DOHH2 (cell line): ENCODE measurements around the gene TBC1D24.
A peak's percentile ranks its signal among the peaks of the same experiment; 100 is the strongest.

Source experiments
- H3F3A ChIP-seq: fragments of 200-600 bp; sonication (generic), shearing (Covaris generic); 2 replicates; pipeline ENCODE4 v1.6.0; 2016; ENCODE audit warnings: antibody characterized with exemption, mild to moderate bottlenecking; ENCODE audit not compliant: control insufficient read depth, insufficient read depth
- H3K27ac ChIP-seq: fragments of 200-600 bp; sonication (generic); 2 replicates; pipeline ENCODE4 v1.5.1; 2014; ENCODE audit warnings: low read depth, mild to moderate bottlenecking, low read length, moderate library complexity
- H3K27me3 ChIP-seq: fragments of 200-600 bp; sonication (generic); 2 replicates; pipeline ENCODE4 v1.6.1; 2014; ENCODE audit warnings: mild to moderate bottlenecking, low read length, mixed read lengths; ENCODE audit not compliant: control insufficient read depth
- H3K36me3 ChIP-seq: fragments of 200-600 bp; sonication (generic); 2 replicates; pipeline ENCODE4 v1.6.1; 2014; ENCODE audit warnings: mild to moderate bottlenecking, low read length, moderate library complexity, mixed read lengths; ENCODE audit not compliant: control insufficient read depth
- H3K4me1 ChIP-seq: fragments of 200-600 bp; sonication (generic); 2 replicates; pipeline ENCODE4 v1.6.1; 2014; ENCODE audit warnings: mild to moderate bottlenecking, low read length, mixed read lengths; ENCODE audit not compliant: control insufficient read depth
- H3K4me2 ChIP-seq: fragments of 200-600 bp; sonication (generic); 2 replicates; pipeline ENCODE4 v1.6.0; 2014; ENCODE audit warnings: mild to moderate bottlenecking, low read length, moderate library complexity
- H3K4me3 ChIP-seq: fragments of 200-600 bp; sonication (generic); 2 replicates; pipeline ENCODE4 v1.5.1; 2014; ENCODE audit warnings: mild to moderate bottlenecking, low read length, mixed read lengths
- H3K79me2 ChIP-seq: fragments of 200-600 bp; sonication (generic); 2 replicates; pipeline ENCODE4 v1.6.1; 2014; ENCODE audit warnings: mild to moderate bottlenecking, low read length, mixed read lengths; ENCODE audit not compliant: control insufficient read depth
- H3K9me2 ChIP-seq: fragments of 200-600 bp; sonication (generic); replicated peaks from 2 replicates; pipeline ENCODE4 v1.6.1; 2014; ENCODE audit warnings: mild to moderate bottlenecking, low read length, mixed read lengths; ENCODE audit not compliant: control insufficient read depth
- H3K9me3 ChIP-seq: fragments of 200-600 bp; sonication (generic); 2 replicates; pipeline ENCODE4 v1.6.1; 2014; ENCODE audit warnings: antibody characterized with exemption, low read length, mixed read lengths; ENCODE audit not compliant: control insufficient read depth, insufficient read depth
- H4K20me1 ChIP-seq: fragments of 200-600 bp; sonication (generic); 2 replicates; pipeline ENCODE4 v1.6.0; 2014; ENCODE audit warnings: low read depth, mild to moderate bottlenecking, antibody characterized with exemption, low read length, moderate library complexity; ENCODE audit not compliant: control insufficient read depth, insufficient read depth
- EZH2phosphoT487 ChIP-seq: fragments of 200-600 bp; sonication (generic); IDR thresholded peaks from 2 replicates; pipeline ENCODE4 v1.6.1; 2017; ENCODE audit warnings: borderline replicate concordance, mild to moderate bottlenecking, antibody characterized with exemption, low read length, moderate library complexity, mixed read lengths
- TF ChIP-seq, protein P1 (sequence below): fragments of 200-600 bp; sonication (generic); IDR thresholded peaks from one replicate; pipeline ENCODE4 v1.5.1; 2014; ENCODE audit warnings: antibody characterized with exemption, mild to moderate bottlenecking, low read depth, low read length; ENCODE audit not compliant: poor library complexity, severe bottlenecking

Gene TBC1D24

DNA sequence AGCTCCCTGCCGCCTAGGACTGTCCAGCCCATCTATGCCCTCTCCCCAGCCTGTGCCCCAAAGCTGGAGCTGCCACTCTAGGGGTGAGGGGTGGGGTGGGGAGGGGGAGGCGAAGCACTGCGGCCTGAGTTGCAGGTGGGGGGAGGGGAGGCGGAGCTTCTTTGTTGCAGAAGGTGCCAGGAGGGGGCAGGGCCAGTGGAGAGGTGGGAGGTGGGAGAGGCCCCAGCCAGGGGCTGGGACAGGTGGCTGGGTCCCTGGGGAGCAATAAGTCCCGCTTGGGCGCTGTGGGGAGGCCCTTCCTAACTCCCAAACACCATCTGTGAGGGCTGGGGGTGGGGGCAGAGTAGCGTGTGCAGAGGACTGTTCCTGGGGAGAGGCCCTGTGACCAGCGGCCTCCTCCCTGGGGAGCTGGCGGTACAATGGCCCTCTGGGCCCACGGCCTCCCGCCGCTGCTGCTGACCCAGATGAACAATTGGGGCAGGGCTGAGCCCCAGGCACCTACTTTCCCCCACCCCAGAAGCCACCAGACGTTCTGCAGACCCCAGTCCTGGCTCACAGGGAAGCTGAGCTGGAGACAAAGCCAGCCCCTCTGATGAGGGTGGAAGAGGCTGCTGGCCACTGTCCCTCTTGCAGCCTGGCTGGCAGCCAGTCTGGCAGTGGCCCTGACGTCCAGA lies 6.1 kb upstream of the TBC1D24 start:
- no peaks in the 10 kb centered on the region for H3K9me2 ChIP-seq
- H3K79me2 ChIP-seq: peaks cover 15% of the 10 kb centered on the region
- peaks cover 76% of the 10 kb centered on the region for H3K4me1 ChIP-seq

DNA sequence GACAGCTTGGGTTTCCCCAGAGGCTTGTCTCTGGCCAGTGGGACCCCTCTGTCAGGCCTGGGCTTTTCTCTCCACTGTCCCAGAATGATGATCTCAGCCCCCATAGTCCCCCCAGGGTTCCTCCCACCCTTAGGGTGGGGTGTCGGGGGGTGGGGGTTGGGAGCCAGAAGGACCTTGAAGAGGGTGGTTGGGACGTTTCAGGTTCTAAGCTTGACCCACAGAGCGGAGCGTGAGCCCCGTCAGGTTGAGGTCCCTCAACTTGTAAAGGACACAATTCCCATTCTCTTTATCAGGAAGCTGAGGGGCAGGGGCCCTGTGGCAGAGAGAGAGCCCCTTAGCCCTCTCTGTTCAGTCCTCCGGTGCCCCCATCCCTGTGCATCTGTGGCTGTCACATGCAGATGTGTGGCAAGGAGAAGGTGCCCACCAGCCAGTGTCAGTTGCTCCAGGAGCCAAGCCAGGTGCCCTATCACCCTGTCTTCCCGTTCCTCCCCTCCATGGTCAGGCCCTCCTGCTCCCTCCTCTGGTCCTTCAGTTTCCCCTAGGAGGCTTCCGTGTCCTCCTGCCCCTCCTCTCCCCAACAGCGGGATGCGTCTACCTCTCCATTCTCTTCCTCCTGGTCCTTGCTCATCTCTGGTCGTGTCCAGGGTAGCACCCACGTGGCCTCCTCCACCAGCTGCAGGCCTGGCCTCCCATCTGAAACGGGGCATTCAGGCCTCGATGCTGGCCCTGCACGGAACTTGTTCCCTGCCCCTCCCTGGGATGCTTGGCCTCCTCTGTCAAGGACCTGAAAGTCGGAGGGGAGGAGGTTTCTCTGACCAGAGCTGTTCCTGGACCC lies 5.3 kb upstream of the TBC1D24 start:
- peaks cover 5% of the 10 kb centered on the region; the same call in 1 of the 2 replicates for H3K36me3 ChIP-seq
- no peaks in the 10 kb centered on the region for H3K9me2 ChIP-seq
- H3K4me2 ChIP-seq: peak overlapping the region; percentile 92
- H3K27ac ChIP-seq: peak overlapping the region; percentile 95
- no peak for TF ChIP-seq EZH2phosphoT487
- TF ChIP-seq, protein P1, sequence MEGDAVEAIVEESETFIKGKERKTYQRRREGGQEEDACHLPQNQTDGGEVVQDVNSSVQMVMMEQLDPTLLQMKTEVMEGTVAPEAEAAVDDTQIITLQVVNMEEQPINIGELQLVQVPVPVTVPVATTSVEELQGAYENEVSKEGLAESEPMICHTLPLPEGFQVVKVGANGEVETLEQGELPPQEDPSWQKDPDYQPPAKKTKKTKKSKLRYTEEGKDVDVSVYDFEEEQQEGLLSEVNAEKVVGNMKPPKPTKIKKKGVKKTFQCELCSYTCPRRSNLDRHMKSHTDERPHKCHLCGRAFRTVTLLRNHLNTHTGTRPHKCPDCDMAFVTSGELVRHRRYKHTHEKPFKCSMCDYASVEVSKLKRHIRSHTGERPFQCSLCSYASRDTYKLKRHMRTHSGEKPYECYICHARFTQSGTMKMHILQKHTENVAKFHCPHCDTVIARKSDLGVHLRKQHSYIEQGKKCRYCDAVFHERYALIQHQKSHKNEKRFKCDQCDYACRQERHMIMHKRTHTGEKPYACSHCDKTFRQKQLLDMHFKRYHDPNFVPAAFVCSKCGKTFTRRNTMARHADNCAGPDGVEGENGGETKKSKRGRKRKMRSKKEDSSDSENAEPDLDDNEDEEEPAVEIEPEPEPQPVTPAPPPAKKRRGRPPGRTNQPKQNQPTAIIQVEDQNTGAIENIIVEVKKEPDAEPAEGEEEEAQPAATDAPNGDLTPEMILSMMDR: no peak
- peak overlapping the region; percentile 81 for H3K4me3 ChIP-seq
- no peaks in the 10 kb centered on the region for H3K27me3 ChIP-seq
- no peaks in the 10 kb centered on the region for H3K9me3 ChIP-seq
- peaks cover 22% of the 10 kb centered on the region for H3K79me2 ChIP-seq
- peaks cover 29% of the 10 kb centered on the region for H3F3A ChIP-seq
- H4K20me1 ChIP-seq: no peaks in the 10 kb centered on the region
- H3K4me1 ChIP-seq: peaks cover 76% of the 10 kb centered on the region

More for the DNA sequence above, 6.1 kb upstream of the TBC1D24 start:
- no peaks in the 10 kb centered on the region for H3K36me3 ChIP-seq
- no peaks in the 10 kb centered on the region for H3K27me3 ChIP-seq
- no peak for TF ChIP-seq EZH2phosphoT487
- TF ChIP-seq, protein P1: no peak
- H3K4me2 ChIP-seq: peak overlapping the region; percentile 92
- H3F3A ChIP-seq: peaks cover 30% of the 10 kb centered on the region
- no peaks in the 10 kb centered on the region for H3K9me3 ChIP-seq
- H3K27ac ChIP-seq: peak overlapping the region; percentile 95
- peak overlapping the region; percentile 81 for H3K4me3 ChIP-seq
- no peaks in the 10 kb centered on the region for H4K20me1 ChIP-seq

DNA sequence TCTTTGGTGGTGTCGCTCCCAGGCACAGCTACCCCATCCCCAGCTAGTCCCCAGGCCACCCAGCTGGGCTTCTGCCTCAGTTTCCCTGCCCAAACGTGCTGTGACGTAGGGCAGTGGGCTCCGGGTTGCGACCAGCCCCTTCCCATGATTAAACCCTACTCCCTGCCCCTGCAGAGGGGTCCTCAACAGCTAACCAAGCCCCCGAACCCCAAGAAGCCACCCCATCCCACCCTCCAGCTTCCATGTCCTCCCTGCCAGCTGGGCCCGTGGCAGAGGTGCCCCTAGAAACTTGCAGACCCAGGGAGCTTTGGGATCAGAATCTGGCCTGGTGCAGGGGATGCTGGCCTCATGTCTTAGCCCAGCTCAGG lies 4.7 kb upstream of the TBC1D24 start:
- peak overlapping the region; percentile 95 for H3K27ac ChIP-seq
- H3K27me3 ChIP-seq: no peaks in the 10 kb centered on the region
- peak overlapping the region; percentile 81 for H3K4me3 ChIP-seq
- no peaks in the 10 kb centered on the region for H3K9me3 ChIP-seq
- H3K4me1 ChIP-seq: peaks cover 76% of the 10 kb centered on the region
- TF ChIP-seq, protein P1: no peak
- TF ChIP-seq EZH2phosphoT487: no peak
- no peaks in the 10 kb centered on the region for H4K20me1 ChIP-seq
- peaks cover 5% of the 10 kb centered on the region; the same call in 1 of the 2 replicates for H3K36me3 ChIP-seq
- H3K79me2 ChIP-seq: peaks cover 24% of the 10 kb centered on the region
- peaks cover 24% of the 10 kb centered on the region for H3F3A ChIP-seq
- no peaks in the 10 kb centered on the region for H3K9me2 ChIP-seq
- H3K4me2 ChIP-seq: peak overlapping the region; percentile 92
